ENCODE measurements around the gene ALS2. TPM values are rescaled to one million over a fixed set of nuclear protein-coding genes. Genes with fewer than 3 reads are reported as not detected.

The ALS2 gene
- total RNA-seq, 1 donor from 2014 or later: 41.0 TPM

DNA sequence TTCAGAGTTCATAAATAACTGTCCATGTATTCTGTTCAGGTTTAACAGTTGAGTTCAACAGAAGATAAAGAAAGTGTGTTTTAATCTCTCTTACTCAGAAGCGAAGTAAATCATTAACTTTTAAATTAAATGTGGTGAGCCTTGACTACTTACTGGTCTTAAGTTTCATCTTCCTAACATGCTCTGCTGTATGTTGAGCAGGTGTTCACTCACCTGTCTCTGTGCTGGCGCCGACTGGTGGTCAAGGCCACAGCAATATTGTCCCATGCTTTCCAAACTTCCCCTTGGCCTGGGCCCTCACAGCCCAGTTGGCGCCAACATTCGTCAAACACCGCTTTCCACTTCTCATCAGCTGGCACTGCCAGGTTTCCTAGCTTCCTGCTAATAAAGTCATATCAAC lies 65.3 kb downstream of the ALS2 start:
- TF ChIP-seq, protein P1, sequence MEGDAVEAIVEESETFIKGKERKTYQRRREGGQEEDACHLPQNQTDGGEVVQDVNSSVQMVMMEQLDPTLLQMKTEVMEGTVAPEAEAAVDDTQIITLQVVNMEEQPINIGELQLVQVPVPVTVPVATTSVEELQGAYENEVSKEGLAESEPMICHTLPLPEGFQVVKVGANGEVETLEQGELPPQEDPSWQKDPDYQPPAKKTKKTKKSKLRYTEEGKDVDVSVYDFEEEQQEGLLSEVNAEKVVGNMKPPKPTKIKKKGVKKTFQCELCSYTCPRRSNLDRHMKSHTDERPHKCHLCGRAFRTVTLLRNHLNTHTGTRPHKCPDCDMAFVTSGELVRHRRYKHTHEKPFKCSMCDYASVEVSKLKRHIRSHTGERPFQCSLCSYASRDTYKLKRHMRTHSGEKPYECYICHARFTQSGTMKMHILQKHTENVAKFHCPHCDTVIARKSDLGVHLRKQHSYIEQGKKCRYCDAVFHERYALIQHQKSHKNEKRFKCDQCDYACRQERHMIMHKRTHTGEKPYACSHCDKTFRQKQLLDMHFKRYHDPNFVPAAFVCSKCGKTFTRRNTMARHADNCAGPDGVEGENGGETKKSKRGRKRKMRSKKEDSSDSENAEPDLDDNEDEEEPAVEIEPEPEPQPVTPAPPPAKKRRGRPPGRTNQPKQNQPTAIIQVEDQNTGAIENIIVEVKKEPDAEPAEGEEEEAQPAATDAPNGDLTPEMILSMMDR (IDR thresholded peaks at IDR 0.05): no peak
- TF ChIP-seq EZH2 (IDR thresholded peaks at IDR 0.05) (no peak), EZH2phosphoT487 (IDR thresholded peaks at IDR 0.05) (no peak)
- no peak overlapping the region for H3K4me3 Mint-ChIP-seq
- H3K27ac Mint-ChIP-seq: no peak overlapping the region
- H3K79me2 ChIP-seq (ENCODE audit: low read depth): no peaks in the 10 kb centered on the region
- H3K9me3 ChIP-seq (ENCODE audit: low read depth): no peaks in the 10 kb centered on the region
- H2AFZ ChIP-seq (replicated peaks): no peak overlapping the region
- DNase-seq (ENCODE audit: low spot score): no peak
- no peak overlapping the region for H3K4me3 ChIP-seq
- peaks cover 14% of the 10 kb centered on the region for H3K36me3 ChIP-seq
- H3K27me3 ChIP-seq: no peaks in the 10 kb centered on the region
- peaks cover 40% of the 10 kb centered on the region for H3K36me3 Mint-ChIP-seq
- no peaks in the 10 kb centered on the region for H3K27me3 Mint-ChIP-seq (ENCODE audit: insufficient read depth, low read depth)
- no peaks in the 10 kb centered on the region for H3F3A ChIP-seq (ENCODE audit: low read depth)
- H3K4me1 ChIP-seq: no peaks in the 10 kb centered on the region
- H3K4me2 ChIP-seq: no peak overlapping the region
- H3K27ac ChIP-seq: no peak overlapping the region
- H3K4me1 Mint-ChIP-seq: no peaks in the 10 kb centered on the region
- peaks cover 2% of the 10 kb centered on the region for H3K9me3 Mint-ChIP-seq
- no peak overlapping the region for H3K9ac ChIP-seq
- no peaks in the 10 kb centered on the region for H4K20me1 ChIP-seq (ENCODE audit: low read depth)

GRCh38 chr2:201712726-201713125 lies 68.0 kb downstream of the ALS2 start:
- Histone ChIP-seq H3F3A (ENCODE audit: low read depth) (no peaks in the 10 kb centered on the region), H3K36me3 (peaks cover 7% of the 10 kb centered on the region), H3K4me1 (no peaks in the 10 kb centered on the region), H3K9me3 (ENCODE audit: low read depth) (no peaks in the 10 kb centered on the region), H4K20me1 (ENCODE audit: low read depth) (no peaks in the 10 kb centered on the region), H3K9ac (no peak overlapping the region), H2AFZ (replicated peaks) (no peak overlapping the region), H3K4me3 (no peak overlapping the region), H3K79me2 (ENCODE audit: low read depth) (no peaks in the 10 kb centered on the region), H3K27ac (no peak overlapping the region), H3K27me3 (no peaks in the 10 kb centered on the region), H3K4me2 (no peak overlapping the region)
- peaks cover 2% of the 10 kb centered on the region for H3K4me1 Mint-ChIP-seq
- no peak for DNase-seq (ENCODE audit: low spot score)
- no peak overlapping the region for H3K27ac Mint-ChIP-seq
- peaks cover 30% of the 10 kb centered on the region for H3K36me3 Mint-ChIP-seq
- H3K4me3 Mint-ChIP-seq: no peak overlapping the region
- no peaks in the 10 kb centered on the region for H3K27me3 Mint-ChIP-seq (ENCODE audit: insufficient read depth, low read depth)
- TF ChIP-seq, protein P1 (IDR thresholded peaks at IDR 0.05): no peak
- TF ChIP-seq EZH2phosphoT487 (IDR thresholded peaks at IDR 0.05) (no peak), EZH2 (IDR thresholded peaks at IDR 0.05) (no peak)
- no peaks in the 10 kb centered on the region for H3K9me3 Mint-ChIP-seq

- no peaks in the 10 kb centered on the region for H3K27me3 ChIP-seq
- H4K20me1 ChIP-seq (ENCODE audit: low read depth): no peaks in the 10 kb centered on the region
- no peaks in the 10 kb centered on the region for H3F3A ChIP-seq (ENCODE audit: low read depth)
- H3K4me1 ChIP-seq: no peaks in the 10 kb centered on the region
- H3K9me3 ChIP-seq (ENCODE audit: low read depth): no peaks in the 10 kb centered on the region
- no peak overlapping the region for H2AFZ ChIP-seq (replicated peaks)
- no peak overlapping the region for H3K9ac ChIP-seq
- Mint-ChIP-seq H3K36me3 (peaks cover 22% of the 10 kb centered on the region), H3K4me1 (peaks cover 2% of the 10 kb centered on the region), H3K27ac (no peak overlapping the region), H3K4me3 (no peak overlapping the region), H3K27me3 (ENCODE audit: insufficient read depth, low read depth) (no peaks in the 10 kb centered on the region), H3K9me3 (no peaks in the 10 kb centered on the region)
- H3K79me2 ChIP-seq (ENCODE audit: low read depth): no peaks in the 10 kb centered on the region
- H3K36me3 ChIP-seq: peaks cover 4% of the 10 kb centered on the region
- no peak overlapping the region for H3K4me2 ChIP-seq
- TF ChIP-seq, protein P1 (IDR thresholded peaks at IDR 0.05): no peak
- TF ChIP-seq EZH2phosphoT487 (IDR thresholded peaks at IDR 0.05) (no peak), EZH2 (IDR thresholded peaks at IDR 0.05) (no peak)
- no peak overlapping the region for H3K27ac ChIP-seq
- no peak overlapping the region for H3K4me3 ChIP-seq
- no peak for DNase-seq (ENCODE audit: low spot score)
Observed at GRCh38 chr2:201709747-201710146, 71.0 kb downstream of the ALS2 start.

Data from neural progenitor cell (in vitro differentiated cells).